HCEC 1CT (cell line): ENCODE data around the gene NEK7.
A peak's percentile ranks its signal among the peaks of the same experiment; 100 is the strongest.
"Not testable (repeated sequence)": the region's sequence is repeated elsewhere in the genome, so short reads cannot be mapped to it uniquely, and the experiment has no call there.

ENCODE experiments used
- DNase-seq: peaks from one replicate; pipeline ENCODE4 v3.0.0-alpha.2; 2017

The NEK7 gene

DNA sequence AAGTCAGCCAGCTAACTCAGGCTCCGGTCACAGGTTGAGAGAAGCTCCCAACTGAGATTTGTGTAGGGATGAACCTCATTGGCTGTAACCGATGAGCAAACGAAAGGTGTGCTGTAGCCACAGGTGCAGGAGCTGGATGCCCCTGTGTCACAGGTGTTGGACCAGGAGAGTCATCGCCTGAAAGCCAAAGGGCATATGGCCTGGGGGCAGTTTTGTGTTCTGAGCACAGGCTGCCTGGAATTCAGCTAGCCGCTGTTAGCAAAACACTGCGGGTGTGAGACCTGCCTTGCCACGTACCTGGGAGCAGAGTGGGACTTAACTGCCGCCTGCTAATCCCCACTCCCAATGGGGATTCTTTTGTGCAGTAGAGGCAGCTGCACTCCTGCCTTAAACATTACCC lies 55.3 kb downstream of the NEK7 start:
- no peak for DNase-seq

DNA sequence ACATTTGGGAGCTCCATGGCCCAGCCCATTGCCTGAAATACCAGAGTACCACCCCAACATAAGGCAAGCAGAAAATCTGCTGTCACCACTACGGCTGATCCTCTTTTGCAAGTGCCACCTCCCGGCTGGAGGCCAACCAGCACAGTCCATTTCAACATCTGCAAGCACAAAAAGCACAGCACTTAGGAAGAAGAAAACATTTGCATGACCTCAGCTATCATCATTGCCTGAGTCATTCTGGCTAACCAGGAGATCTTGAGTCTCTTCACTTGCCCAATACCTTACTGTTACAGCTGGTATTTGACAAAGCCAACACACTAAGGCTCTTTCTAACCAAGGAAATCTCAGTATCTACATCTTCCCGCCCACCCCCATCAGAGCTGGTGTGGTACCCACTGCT lies 55.9 kb downstream of the NEK7 start:
- DNase-seq, result peak; percentile 95

DNA sequence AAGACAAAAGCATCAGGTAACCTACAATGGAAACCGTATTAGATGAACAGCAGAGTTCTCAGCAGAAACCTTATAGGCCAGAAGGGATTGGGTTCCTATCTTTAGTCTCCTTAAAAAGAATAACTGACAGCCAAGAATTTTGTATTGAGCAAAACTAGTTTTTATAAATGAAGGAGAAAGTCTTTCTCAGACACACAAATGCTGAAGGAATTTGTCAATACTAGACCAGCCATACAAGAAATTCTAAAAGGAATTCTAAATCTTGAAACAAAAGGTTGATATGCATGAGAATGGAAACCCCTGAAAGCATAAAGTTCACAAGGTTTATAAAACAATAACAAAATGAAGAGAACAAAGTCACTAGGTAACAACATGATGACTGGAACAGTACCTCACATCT lies 58.1 kb downstream of the NEK7 start:
- no peak for DNase-seq

DNA sequence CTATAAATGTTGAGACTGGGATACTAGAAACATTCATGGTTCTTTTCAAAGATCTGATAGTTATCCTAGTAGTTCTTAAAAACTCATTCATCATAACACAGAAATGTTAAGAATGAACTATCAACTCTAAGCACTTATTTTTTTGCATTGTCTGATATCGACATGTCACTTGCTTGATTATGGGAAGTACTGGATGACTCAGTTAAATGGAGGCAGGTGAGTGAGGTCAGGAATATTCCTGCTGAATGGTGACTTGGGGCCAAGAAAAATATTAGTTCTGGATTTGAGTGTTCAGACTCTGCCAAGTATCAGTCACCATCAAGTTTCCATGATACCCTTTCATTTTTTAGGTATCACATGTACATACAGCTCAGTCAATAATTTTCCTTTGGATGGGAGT lies 63.6 kb downstream of the NEK7 start:
- DNase-seq, result peak; percentile 48

DNA sequence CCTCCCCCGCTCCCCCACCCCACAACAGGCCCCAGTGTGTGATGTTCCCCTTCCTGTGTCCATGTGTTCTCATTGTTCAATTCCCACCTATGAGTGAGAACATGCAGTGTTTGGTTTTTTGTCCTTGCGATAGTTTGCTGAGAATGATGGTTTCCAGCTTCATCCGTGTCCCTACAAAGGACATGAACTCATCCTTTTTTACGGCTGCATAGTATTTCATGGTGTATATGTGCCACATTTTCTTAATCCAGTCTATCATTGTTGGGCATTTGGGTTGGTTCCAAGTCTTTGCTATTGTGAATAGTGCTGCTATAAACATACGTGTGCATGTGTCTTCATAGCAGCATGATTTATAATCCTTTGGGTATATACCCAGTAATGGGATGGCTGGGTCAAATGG lies 70.2 kb downstream of the NEK7 start:
- not testable (repeated sequence) for DNase-seq

DNA sequence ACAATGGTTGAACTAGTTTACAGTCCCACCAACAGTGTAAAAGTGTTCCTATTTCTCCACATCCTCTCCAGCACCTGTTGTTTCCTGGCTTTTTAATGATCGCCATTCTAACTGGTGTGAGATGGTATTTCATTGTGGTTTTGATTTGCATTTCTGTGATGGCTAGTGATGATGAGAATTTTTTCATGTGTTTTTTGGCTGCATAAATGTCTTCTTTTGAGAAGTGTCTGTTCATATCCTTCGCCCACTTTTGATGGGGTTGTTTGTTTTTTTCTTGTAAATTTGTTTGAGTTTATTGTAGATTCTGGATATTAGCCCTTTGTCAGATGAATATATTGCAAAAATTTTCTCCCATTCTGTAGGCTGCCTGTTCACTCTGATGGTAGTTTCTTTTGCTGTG lies 70.7 kb downstream of the NEK7 start:
- not testable (repeated sequence) for DNase-seq

DNA sequence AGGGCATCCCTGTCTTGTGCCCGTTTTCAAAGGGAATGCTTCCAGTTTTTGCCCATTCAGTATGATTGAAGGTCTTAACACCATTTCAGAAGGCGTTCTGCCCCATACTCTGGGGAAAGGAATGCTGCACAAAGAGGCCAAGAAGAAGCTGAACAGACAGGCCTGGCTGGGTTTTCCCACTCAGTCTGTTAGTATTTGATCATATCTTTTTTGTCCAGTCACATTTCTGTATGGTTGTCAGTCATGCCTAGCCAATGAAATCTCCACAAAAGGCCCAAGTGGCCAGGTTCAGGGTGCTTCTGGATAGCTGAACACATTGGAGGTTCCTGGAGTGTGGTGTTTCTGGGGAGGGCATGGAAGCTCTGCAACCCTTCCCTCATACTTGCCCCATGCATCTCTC lies 72.1 kb downstream of the NEK7 start:
- no peak for DNase-seq

DNA sequence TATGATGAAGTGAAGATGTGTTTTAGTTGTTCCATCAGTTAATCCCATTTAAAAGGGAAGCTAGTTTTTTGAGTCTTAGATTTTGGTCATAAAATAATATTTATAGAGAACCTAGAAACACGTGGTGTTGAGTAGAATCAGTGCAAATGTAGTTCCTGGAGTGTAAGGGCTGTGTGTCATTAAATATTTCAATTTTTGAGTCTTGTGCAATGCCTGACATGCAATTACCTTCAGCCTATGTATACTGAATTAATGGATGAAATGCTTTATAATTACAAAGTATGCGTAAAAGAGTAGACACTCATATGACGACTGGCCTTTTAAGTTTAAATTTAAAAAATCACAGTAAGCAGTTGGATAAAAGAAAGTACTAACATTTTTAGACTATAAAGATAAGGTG lies 75.0 kb downstream of the NEK7 start:
- no peak for DNase-seq

DNA sequence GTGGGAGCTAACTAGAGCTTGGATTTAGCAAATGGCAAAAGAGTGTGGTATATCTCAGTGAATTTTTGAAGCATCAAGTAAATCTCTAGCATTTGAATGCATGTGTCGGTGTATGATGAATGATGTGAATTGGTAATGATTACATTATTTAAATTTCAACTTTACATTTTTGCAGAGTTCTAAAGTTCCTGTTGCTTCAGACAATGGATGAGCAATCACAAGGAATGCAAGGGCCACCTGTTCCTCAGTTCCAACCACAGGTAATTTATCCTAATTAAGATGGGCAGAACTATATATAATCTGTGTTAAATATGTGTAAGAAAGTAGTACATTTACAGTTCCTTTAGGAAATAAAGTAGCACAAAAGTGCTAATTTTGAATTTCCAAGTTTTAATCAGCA lies 75.6 kb downstream of the NEK7 start:
- no peak for DNase-seq

DNA sequence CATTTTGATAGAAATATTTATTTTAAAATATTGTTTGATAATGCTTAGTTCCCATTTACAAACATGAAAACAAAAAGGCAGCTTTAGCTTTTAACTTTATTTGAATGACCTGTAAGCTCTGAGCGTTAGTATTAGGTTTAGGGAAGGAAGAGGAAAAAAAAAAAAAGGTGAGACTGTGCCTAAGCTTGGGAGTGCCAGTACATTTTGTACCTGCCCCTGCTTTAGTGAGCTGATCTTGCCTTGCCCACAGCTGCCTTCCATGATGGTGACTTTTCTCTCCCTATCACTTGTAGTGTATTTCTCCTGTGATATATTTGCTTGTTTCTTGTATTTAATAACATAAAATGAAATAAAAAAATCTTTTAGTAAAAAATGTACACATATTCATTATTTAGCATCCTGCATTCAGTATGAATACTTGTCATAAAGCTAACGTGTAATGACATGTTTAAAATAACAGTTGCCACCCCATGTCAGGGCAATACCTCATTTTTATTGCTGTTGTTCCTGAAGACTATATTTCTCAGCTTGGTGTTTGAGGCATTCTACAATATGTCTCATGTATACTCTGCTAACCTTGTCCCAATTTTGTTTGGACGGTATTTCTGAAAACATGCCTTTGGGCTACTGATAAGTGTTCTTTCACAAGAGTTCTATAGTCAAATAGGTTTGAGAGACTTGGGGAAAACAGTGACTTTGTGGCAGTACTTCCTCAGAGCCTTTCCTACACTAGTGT lies 76.3 kb downstream of the NEK7 start:
- DNase-seq, result no peak

DNA sequence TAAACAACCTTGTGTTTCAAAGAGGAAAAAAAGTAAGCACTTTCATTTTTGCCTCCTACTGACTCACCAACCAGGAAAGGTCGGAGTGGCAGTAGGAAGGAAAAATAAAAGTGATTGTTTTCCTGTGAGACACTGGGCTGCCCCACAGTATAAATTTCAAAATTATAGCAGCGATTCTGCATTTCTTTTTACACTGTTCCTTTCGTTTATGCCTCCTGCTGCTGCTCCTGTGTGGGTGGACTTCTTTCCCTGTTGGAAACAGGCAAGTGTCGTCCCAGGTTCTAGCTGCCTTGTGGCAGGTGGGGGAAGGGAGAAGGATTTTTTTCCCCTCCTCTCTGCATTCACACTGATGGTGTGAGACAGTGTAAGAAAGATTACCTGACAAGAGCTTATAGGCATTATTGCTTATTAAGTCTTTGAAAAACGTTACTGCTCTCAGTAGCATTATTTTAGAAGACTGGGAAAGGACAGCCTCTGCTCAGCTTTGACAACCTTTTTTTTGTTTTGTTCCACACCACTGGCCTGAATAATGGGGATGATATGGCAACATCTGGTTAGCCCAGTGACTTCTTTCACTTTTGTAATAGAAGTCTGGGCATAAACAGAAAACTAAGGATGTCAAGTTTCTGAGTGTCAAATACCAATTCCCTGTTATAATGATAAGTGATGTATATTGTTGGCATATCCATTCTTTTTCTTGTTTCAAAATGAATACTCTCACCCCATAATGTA lies 77.9 kb downstream of the NEK7 start:
- DNase-seq, result peak; percentile 53

DNA sequence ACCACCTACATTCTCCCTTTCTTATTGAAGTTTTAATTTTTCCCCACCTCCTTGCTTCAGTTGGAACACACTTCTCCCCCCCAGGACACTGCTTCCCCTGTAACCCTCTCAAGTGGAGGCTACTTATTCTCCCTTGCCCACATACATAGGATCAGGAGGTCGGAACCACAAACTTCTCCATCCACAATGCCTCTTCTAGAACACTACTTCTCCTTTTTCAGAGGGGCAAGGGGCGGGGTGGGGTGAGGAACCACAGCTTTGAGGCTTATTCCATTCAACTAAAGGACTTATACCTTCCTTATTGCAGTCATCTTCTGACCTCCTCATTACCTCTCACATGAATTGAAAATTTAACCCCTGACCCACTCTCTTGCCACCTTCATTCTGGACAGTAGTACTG lies 81.3 kb downstream of the NEK7 start:
- no peak for DNase-seq

DNA sequence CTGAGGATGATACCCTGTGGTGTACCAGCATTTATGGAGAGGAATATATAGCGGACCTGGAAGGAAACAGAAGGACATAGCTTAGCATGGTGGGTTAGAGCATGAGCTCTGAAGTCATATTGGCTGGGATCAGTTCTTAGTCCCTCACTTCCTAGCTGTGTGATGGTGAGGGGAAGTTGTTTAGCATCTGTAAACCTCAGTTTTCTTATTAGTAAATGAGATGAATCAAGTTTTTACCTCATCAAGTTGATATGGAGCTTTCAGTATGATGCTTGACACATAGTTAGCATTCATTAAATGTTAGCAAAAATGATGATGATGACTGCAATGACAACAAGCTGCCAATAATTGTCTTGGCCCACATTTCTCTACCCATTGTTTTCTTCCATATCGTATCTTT lies 84.8 kb downstream of the NEK7 start:
- no peak for DNase-seq

DNA sequence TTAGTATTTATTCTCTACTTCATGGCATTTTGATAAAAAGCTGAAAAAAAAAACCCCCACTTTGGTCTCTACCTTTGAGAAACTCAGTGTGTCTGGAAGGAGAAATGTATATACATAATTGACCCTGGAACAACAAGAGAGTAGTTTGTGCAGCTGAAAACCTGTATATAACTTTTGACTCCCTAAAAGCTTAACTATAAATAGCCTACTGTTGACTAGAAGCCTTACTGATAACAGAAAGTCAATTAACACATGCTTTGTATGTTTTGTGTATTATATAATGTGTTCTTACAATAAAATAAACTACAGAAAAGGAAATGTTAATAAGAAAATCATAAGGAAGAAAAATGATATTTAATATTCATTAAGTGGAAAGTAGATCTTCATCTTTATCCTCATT lies 88.0 kb downstream of the NEK7 start:
- DNase-seq, result no peak

DNA sequence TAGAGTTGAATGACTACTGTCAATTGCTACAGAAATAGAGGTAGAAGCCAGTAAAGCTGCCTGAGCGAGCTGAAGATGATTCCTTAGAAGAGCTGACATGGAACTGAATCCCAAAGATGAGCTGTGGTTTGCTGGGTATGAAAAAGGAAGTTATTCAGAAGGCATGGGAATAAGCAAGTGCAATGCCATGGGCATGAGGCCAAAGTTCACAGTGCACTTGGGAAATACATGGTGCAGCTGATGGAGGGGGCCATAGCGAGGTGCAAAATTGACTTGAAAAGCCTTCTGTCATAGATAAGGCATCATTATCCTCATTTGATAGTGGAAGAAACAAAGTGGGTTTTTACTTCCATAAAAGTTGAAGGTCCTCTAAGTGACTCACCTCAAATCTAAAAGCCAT lies 88.6 kb downstream of the NEK7 start:
- no peak for DNase-seq

DNA sequence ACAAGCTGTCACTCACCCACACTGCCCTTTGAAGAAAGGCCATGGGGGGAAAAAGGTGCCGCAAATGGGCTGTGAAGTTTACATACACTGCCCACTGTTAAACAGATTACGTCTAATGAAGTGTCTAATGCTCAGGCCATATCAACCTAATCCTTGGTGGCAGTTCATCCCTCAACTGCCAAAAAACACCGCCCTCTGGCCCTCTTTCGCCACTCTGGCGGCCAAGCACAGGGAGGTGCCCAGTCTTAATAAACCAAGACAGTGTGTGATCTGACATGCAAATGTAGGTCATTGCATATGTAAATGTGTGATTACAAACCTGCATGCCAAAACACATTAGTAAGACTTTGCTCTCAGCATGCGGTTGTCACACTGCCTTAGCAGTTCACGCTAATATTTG lies 89.5 kb downstream of the NEK7 start:
- DNase-seq, result no peak

DNA sequence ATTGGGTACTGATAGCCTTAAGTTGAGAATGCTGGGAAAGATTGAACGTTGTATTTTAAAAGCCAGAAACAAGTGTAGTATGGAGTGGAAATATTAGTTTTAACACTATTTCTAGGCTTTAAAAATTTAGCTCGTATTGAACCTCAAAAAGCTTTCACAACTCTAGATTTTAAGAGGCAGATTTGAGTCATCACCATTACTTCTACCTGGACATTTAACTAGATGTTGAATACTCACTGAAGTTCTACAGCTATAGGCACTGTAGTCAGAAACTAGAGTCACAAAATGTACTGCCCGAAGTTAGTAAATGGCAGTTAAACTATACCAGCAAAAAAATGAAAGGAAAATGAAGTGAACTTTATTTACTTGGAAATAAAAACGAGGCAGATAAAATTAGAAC lies 96.5 kb downstream of the NEK7 start:
- no peak for DNase-seq

DNA sequence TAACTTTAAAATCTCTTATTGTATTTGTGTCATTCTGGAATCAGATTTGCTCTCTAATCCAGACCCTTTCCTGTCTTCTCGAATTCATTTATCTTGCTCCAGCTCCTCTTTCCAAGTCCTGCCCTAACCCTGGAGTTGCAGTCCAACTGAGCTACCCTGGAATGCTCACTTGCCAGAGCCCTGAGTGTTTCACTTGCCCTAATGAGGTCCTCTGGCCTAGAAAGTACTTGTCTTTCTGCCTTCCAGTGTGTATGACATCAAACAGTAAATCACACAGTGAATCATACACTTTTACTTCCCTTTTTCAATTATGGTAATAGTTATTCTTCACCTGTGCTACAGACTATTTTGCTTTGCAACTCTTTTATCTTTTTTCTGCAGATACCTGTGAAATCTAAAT lies 96.9 kb downstream of the NEK7 start:
- DNase-seq, result peak; percentile 71

DNA sequence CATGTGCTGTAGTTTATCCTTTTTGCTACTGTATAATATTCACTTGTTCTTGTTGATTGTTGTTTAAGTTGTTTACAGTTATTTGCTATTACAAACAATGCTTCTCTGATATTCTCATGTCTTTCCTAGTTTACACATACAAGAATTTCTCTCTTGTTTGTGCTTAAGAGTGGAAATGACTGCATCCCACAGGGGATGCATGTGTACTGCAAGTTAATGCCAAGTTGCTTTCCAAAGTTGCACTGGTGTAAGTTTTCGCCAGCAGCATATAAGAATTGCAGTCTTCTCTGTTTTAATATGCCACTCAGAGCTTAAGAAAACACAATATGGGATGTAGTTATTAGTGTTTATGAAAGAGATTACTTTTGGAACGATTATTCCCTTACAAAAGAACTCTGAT lies 97.7 kb downstream of the NEK7 start:
- peak; percentile 36 for DNase-seq

DNA sequence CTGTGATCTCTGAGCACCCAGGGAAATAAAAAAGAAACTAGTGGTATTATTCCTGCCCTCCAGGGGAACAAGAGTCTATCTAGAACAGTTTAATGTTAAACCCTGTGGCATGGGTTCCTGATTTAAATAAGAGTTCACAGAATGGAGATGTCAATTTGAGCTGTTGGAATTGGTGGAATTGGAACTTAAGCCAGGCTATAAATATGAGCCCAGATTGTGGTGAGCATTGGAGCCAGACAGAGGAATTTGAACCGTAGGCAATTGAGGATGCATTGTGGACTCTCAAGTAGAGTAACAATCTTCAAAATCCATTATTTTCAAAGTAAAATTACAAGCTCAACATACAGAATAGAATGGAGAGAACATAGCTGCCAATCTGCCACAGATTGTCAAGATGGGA lies 98.2 kb downstream of the NEK7 start:
- no peak for DNase-seq

DNA sequence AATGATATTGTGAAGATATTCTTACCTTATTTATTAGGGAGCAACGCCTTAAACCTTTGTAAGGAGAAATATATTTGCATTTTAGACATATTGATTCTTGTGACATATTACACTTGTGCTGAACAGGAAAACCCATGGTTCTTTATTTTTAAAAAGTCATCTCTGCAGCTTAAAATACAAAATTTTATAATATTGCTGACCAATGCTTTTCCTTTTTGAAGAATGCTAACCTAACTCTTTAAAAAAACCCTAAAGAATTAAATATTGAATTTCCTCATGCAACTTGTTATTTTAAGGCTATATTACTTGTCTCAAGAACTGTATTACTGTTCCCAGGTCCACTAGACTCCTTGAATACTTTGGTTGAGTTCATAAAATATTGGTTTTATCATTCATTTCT lies 99.0 kb downstream of the NEK7 start:
- DNase-seq, result no peak

DNA sequence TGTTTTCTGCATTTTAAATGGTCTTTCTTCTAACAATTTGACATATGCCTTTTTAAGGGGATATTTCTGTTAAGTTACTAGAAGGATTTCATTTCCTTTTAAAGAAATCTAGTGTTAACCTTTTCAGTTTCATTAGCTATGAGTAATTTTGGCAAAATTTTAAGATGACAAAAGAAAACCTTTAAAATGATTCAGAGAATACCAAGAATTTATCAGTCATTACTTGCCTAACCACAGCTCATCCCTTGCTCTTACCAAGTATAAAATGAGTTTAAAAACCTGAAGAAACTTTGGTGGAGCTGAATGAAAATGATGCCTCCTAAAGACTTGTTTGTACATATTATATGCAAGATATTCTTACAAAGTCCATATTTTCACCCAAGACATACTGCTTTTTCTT lies 101.7 kb downstream of the NEK7 start:
- DNase-seq, result peak; percentile 94

DNA sequence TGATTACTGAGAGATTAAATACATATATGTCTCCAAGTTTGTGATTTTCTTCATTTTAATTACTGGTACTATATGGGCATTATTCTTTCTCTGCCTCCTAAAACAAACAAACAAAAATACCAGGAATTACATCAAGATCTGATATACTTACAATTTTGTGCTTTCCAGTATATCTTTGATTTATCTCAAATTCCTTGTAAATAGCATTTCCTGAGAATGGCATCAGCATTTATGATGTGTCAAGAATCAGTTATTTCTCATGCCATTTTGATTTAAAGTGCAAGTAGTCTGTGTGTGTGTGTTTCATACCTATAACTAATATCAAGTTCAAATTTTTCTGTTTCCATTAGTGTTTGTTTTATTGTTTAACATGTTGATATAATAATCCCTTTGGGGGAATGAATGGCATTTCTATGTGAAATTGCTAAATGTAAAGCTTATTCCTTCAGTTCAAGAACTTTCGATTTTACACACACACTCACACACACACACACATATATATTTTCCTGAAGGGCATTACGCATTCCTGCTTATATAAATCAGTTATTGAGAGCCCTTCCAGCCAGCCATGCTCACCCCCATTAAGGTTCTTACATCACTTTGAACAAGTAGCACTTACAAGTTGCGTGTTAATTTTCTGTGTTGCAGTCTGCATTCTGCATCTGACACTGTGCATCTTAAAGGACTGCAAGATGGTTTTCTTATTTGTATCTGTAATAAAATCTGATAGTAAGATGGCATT lies 102.7 kb downstream of the NEK7 start:
- peak; percentile 36 for DNase-seq

DNA sequence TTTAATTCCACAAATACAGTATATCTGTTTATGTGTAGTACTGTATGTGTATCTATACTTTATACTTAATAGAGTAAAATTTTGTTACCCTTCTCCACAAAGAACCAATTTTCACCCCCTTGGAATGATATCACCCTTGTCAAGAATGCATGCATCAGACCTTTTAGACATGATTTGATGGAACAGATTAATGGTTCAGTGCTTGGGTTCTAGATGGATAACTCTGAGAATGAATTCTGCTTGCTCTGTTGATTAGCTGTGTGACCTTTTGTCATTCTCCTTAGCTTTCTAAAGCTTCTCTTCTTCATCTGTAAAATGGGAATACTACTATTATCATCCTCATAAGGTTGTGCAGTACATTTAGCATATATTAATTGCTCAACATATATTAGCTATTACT lies 105.1 kb downstream of the NEK7 start:
- DNase-seq, result no peak
